Stimulated activated naive CD8-positive, alpha-beta T cell treated with anti-CD3 and anti-CD28 coated beads, Interleukin-15, Interleukin-2, amounts not matched to agents 100 ng/mL and 50 ng/mL, for 24 hours (primary cell): Measurements from ENCODE around the gene EIF4B.

Experiments used
- H3K27ac Mint-ChIP-seq: one replicate; pipeline ENCODE4 v1.8.0; 2021; ENCODE audit warnings: mild to moderate bottlenecking, mixed read lengths
- H3K27me3 Mint-ChIP-seq: one replicate; pipeline ENCODE4 v1.8.0; 2021; ENCODE audit warnings: mixed read lengths
- H3K36me3 Mint-ChIP-seq: one replicate; pipeline ENCODE4 v1.8.0; 2021; ENCODE audit warnings: low read depth, mixed read lengths
- H3K4me1 Mint-ChIP-seq: one replicate; pipeline ENCODE4 v1.8.0; 2021; ENCODE audit warnings: low read depth, mixed read lengths
- H3K4me3 Mint-ChIP-seq: one replicate; pipeline ENCODE4 v1.8.0; 2021; ENCODE audit warnings: mild to moderate bottlenecking, mixed read lengths
- H3K9me3 Mint-ChIP-seq: one replicate; pipeline ENCODE4 v1.8.0; 2021; ENCODE audit warnings: mixed read lengths

The EIF4B gene

DNA sequence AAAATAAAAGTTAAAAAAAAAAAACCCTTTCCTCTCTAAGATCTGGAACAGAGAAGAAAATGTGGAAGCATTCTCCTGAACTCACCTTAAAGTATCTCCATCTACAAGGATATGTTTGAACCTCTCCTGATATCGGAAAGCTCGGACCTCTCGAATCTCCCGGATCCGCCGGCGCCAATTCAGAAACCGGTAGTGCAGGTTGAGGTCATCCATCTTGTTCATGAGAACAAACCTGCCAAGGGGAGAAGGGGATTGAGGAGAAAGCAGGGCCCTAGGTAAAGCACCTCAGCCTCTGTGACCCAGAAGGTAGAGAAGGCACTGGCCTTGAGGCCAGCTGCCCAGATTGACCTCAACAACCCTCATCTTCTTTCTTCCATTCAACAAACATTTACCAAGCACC is 70.8 kb downstream of the EIF4B start:
- H3K9me3 Mint-ChIP-seq, result no peaks in the 10 kb centered on the region
- H3K36me3 Mint-ChIP-seq, result peaks cover 40% of the 10 kb centered on the region
- no peak overlapping the region for H3K27ac Mint-ChIP-seq
- no peak overlapping the region for H3K4me3 Mint-ChIP-seq
- H3K27me3 Mint-ChIP-seq, result no peaks in the 10 kb centered on the region
- H3K4me1 Mint-ChIP-seq, result peaks cover 38% of the 10 kb centered on the region

DNA sequence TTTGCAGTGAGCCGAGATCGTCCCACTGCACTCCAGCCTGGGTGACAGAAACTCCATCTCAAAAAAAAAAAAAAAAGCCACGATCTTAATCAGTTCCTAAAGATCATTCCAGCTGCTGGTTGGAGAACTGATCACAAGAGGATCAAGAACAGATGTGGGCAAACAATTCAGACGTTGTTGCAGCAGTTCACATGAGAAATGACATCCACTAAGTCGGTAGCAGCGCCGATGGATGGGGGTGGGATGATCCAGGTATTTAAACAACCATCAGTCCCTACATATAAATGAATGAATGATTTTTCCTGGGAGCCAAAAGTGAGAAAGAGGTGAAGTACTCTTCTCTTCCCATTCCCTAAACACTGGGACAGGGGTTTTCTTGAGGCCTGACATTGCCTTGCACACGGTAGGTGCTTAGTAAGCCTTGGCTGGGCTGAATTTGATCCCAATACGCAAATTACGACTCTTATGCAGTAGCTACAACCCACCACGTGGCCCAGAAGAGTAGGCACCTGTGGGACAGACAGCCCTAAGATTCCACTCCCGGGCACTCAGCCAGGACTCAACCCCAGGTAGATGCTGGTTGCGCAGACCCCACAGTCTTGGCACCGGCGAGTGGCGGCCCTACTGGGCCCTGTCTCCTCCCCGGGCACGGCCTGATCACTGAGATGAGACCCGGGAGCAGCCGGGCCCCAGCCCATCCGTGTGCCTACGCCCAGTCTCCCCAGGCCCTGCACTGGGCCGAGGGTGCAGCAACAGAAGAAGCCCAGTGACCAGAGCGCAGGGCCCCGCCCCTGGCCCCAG is 72.4 kb downstream of the EIF4B start:
- peaks cover 41% of the 10 kb centered on the region for H3K4me1 Mint-ChIP-seq
- H3K36me3 Mint-ChIP-seq, result peaks cover 27% of the 10 kb centered on the region
- no peaks in the 10 kb centered on the region for H3K27me3 Mint-ChIP-seq
- peak overlapping the region; percentile 92 for H3K4me3 Mint-ChIP-seq
- no peaks in the 10 kb centered on the region for H3K9me3 Mint-ChIP-seq
- peak overlapping the region; percentile 86 for H3K27ac Mint-ChIP-seq

DNA sequence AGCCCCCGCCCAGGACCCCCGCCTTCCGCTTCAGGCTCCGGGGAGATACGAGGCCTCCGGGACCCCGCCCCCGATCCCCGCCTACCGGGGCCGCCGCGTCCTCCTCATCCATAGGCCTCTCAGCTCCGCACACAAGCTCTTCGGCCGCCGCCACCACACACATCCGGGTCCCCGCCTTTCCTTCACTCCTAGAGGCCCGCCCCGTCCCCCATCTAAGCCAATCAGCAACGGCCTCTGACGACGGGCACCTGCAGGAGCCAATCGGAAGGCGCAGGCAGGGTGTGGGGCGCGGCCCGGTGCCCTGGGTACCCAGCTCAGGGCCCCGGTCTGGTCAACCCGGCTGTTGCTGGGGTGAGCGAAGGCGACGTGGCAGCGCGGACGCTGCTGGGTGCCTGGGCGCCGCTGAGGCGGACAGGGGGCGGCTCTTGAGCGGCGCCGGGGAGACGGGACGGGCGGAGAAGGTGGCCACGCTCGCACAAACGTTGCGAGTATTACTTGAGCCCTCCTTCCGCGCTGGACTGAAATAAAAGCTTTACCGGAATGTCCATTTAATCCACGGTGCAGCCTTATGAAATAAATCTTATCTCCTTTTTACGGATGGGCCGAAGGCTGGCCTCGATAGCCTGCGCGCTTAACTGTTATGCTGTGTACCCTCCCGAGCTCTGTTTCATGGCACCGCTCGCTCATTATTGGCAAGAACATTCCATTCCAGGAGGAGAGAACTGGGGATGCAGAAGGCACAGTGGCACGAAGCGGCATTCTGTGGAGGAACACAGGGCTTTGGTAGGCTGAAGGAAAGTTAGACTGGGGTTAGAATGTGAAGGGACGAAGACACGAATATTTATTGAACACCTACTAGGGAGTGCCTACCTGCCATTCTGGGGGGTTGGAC is 73.2 kb downstream of the EIF4B start, which contains the start of gene SPRYD3:
TSS of gene SPRYD3 (minus strand) at position 165 of the 892 bp plus-strand sequence. CDS start at position 108, 57 bp downstream.
- Mint-ChIP-seq H3K36me3 (peaks cover 19% of the 10 kb centered on the region), H3K27ac (peak within 1 kb of the TSS; percentile 93), H3K27me3 (no peaks in the 10 kb centered on the region), H3K4me1 (peaks cover 33% of the 10 kb centered on the region), H3K9me3 (no peaks in the 10 kb centered on the region), H3K4me3 (peak within 1 kb of the TSS; percentile 92)

DNA sequence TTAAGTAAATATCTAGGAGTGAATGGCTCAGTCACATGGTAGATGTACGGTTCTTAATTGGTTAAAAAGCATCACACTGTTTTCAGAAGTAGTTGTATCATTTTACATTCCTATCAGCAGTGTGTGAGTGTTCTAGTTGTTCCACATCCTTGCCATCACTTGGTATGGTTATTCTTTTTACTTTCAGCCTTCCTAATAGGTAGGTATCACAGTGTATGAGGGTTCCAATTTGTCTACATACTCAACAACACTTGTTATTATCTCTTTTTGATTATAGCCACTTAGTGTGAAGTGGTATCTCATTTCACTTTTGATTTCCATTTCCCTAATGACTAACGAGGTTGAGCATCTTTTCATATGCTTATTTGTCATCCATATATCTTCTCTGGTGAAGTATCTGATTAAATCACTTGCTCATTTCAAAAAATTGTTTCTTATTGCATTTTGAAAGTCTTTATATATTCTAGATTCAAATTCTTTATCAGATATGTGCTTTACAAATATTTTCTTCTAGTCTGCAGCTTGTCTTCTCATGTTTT is 76.5 kb downstream of the EIF4B start:
- Mint-ChIP-seq H3K9me3 (no peaks in the 10 kb centered on the region), H3K27me3 (peaks cover 4% of the 10 kb centered on the region), H3K36me3 (no peaks in the 10 kb centered on the region), H3K27ac (no peak overlapping the region), H3K4me3 (no peak overlapping the region), H3K4me1 (peaks cover 28% of the 10 kb centered on the region)

DNA sequence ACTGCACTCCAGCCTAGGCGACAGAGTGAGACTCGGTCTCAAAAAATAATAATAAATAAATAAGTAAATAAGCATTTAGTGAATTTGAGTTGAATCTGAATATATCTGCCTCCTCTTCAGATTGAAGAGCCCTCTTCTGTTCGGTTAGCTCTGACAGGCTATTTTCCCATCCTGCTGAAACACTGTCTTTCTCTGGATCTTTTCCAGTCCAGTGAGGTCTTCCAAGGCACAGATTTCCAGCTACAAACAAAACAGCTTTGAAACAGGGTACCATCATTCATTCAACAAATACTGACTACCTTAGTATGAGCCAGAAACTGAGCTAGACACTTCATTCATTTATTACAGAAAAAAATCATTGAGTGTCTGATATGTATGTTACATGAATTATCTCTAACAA is 80.1 kb downstream of the EIF4B start:
- peaks cover 8% of the 10 kb centered on the region for H3K4me1 Mint-ChIP-seq
- no peak overlapping the region for H3K4me3 Mint-ChIP-seq
- no peak overlapping the region for H3K27ac Mint-ChIP-seq
- H3K9me3 Mint-ChIP-seq, result no peaks in the 10 kb centered on the region
- no peaks in the 10 kb centered on the region for H3K36me3 Mint-ChIP-seq
- peaks cover 4% of the 10 kb centered on the region for H3K27me3 Mint-ChIP-seq

DNA sequence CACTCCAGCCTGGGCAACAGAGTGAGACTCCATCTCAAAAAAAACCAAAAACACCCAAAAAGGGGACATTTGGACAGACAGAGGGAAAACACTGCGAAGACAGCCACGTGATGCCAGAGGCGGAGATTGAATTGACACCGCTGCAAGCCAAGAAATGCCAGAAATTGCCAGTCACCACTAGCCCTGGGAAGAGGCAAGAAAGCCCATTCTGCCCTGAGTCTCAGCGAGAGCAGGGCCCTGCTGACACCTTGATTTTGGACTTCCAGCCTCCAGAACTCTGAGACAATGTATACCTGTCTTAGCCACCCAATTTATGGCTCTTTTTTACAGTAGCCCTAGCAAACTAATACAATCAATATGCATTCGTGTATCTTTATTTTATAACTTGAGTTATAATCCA is 83.8 kb downstream of the EIF4B start:
- Mint-ChIP-seq H3K27me3 (peaks cover 4% of the 10 kb centered on the region), H3K27ac (no peak overlapping the region), H3K36me3 (no peaks in the 10 kb centered on the region), H3K4me3 (no peak overlapping the region), H3K4me1 (peaks cover 7% of the 10 kb centered on the region), H3K9me3 (no peaks in the 10 kb centered on the region)

DNA sequence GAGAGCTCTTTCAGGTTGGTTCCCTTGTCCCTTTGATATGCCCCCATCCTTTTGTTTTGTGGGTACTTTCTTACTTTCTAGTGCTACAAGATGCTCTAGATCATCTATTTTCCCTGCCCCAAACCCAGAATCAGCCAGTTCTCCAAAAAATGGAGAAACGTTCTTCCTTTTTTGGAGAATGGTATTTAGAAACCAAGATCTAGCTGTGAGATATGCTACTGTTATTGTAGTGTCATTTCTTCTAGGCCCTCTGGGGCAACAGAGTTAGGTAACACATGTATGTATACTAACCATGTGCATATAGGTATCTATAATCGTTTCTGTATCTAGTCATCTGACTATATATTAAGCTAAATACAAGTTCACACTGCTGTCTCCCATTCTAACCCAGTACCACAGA is 84.3 kb downstream of the EIF4B start:
- Mint-ChIP-seq H3K36me3 (no peaks in the 10 kb centered on the region), H3K4me3 (no peak overlapping the region), H3K27me3 (peaks cover 4% of the 10 kb centered on the region), H3K4me1 (peaks cover 7% of the 10 kb centered on the region), H3K9me3 (no peaks in the 10 kb centered on the region), H3K27ac (no peak overlapping the region)

DNA sequence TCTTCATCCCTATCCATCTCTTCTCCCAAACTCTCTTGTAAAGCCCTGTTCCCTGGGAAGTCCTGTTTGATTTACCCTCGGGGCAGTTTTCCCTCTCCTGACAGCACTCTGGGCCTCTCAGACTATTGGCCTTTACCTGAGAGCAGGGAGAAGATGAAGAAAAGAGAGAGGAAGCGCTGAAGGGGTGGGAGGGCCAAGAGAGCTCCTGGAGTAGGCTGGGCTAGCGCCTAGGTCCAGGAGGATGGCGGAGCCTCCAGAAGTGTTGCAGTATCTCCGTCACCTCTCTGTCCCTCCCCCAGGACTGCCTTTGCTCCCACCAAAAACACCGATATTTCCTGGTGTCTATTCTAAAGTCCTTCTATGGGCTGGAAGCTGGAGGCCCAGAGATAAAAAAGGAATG is 85.5 kb downstream of the EIF4B start:
- Mint-ChIP-seq H3K36me3 (no peaks in the 10 kb centered on the region), H3K4me1 (peaks cover 14% of the 10 kb centered on the region), H3K9me3 (no peaks in the 10 kb centered on the region), H3K27me3 (peaks cover 4% of the 10 kb centered on the region), H3K27ac (no peak overlapping the region), H3K4me3 (no peak overlapping the region)
